HCT116 (cell line): ENCODE measurements around the gene SRPK2. TPM values are rescaled to one million over a fixed set of nuclear protein-coding genes. Genes with fewer than 3 reads are reported as not detected.
"Not testable (repeated sequence)": the region's sequence is repeated elsewhere in the genome, so short reads cannot be mapped to it uniquely, and the experiment has no call there.

Experiments used
- ATAC-seq: fragments of 200-7000 bp; cut with Tn5 transposase; 2 replicates; pipeline ENCODE4 v1.9.1; 2020; ENCODE audit warnings: mild to moderate bottlenecking, moderate library complexity
- BruUV-seq: library from RNA; stranded (reverse); fragments of 400-500 nt; replicated peaks from 2 replicates; lab custom pipeline; 2021; lab: Mats Ljungman, UMichigan
- CTCF ChIA-PET: fragments of 300-600 bp; sonication (Branson Sonifier 250); formaldehyde crosslinking; loops from one replicate; lab custom pipeline; 2021; ENCODE audit warnings: antibody characterized with exemption; lab: Charles Lee
- POLR2A ChIA-PET: fragments of 300-600, 350-600 bp; sonication (Branson Sonifier 250); formaldehyde crosslinking; loops from one replicate; lab custom pipeline; 2021; ENCODE audit warnings: antibody characterized with exemption; lab: Charles Lee
- RAD21 ChIA-PET, 2 experiments: fragments of 300-600 bp; sonication (Branson Sonifier 250); formaldehyde crosslinking; loops; one replicate each; lab custom pipeline; 2023; ENCODE audit warnings: low total read pairs in 2 of 2; ENCODE audit not compliant: uncharacterized antibody in 2 of 2, unreplicated experiment in 2 of 2, low non-redundant PET in 1 of 2; lab: Charles Lee
- DNase-seq: peaks from one replicate; pipeline ENCODE4 v3.0.0-alpha.2; 2010; ENCODE audit warnings: low read depth, low spot score
- H2AFZ ChIP-seq: fragments of 200-600 bp; shearing (Covaris generic), sonication (generic); 2 replicates; pipeline ENCODE4 v1.6.1; 2017; ENCODE audit warnings: low read depth, mixed run types, mixed read lengths, antibody characterized with exemption, low read length; ENCODE audit not compliant: poor library complexity, severe bottlenecking
- H3K27ac ChIP-seq: 2 replicates; pipeline ENCODE4 v1.5.1; 2012; ENCODE audit warnings: low read depth, low read length
- H3K27me3 ChIP-seq: fragments of 200-600 bp; sonication (generic); 2 replicates; pipeline ENCODE4 v1.6.1; 2016; ENCODE audit warnings: mixed run types, low read length, mixed read lengths; ENCODE audit not compliant: insufficient read depth
- H3K36me3 ChIP-seq, 2 experiments: fragments of 200-500 bp in 1 of 2; fragments of 200-600 bp in 1 of 2; sonication (Bioruptor generic) in 1 of 2; sonication (generic) in 1 of 2; 2 replicates each; pipeline versions ENCODE4 v1.5.1 to v1.6.1; 2014 to 2016; ENCODE audit warnings: low read length in 2 of 2, inconsistent platforms in 1 of 2, mixed read lengths in 1 of 2, mixed run types in 1 of 2; ENCODE audit not compliant: insufficient read depth in 2 of 2, control insufficient read depth in 1 of 2
- H3K4me1 ChIP-seq, 2 experiments: fragments of 200-600 bp in 1 of 2; sonication (generic) in 1 of 2; 2 replicates each; pipeline versions ENCODE4 v1.5.1 to v1.6.1; 2012 to 2017; ENCODE audit warnings: low read length in 2 of 2, inconsistent platforms in 1 of 2, mild to moderate bottlenecking in 1 of 2, mixed read lengths in 1 of 2, mixed run types in 1 of 2, moderate library complexity in 1 of 2; ENCODE audit not compliant: insufficient read depth in 2 of 2, control insufficient read depth in 1 of 2
- H3K4me2 ChIP-seq: fragments of 200-600 bp; sonication (generic); 2 replicates; pipeline ENCODE4 v1.6.1; 2017; ENCODE audit warnings: mixed run types, low read length, mixed read lengths
- H3K4me3 ChIP-seq, 2 experiments: fragments of 200-600 bp in 1 of 2; sonication (generic) in 1 of 2; replicated peaks in 1 of 2; 2 replicates each; pipeline ENCODE4 v1.5.1; 2011 to 2016; ENCODE audit warnings: low read length in 2 of 2, control low read depth in 1 of 2, low read depth in 1 of 2, mild to moderate bottlenecking in 1 of 2, mixed read lengths in 1 of 2, mixed run types in 1 of 2
- H3K79me2 ChIP-seq: fragments of 200-600 bp; sonication (generic); 2 replicates; pipeline ENCODE4 v1.6.1; 2017; ENCODE audit warnings: mild to moderate bottlenecking, mixed run types, low read length, moderate library complexity, mixed read lengths; ENCODE audit not compliant: insufficient read depth
- H3K9ac ChIP-seq: fragments of 200-600 bp; sonication (generic); 2 replicates; pipeline ENCODE4 v1.6.1; 2016; ENCODE audit warnings: low read length, mixed read lengths
- H3K9me2 ChIP-seq: fragments of 200-600 bp; sonication (generic), shearing (Covaris generic); 2 replicates; pipeline ENCODE4 v1.6.1; 2017; ENCODE audit warnings: mixed run types, mild to moderate bottlenecking, moderate library complexity; ENCODE audit not compliant: insufficient read depth
- H3K9me3 ChIP-seq, 2 experiments: fragments of 200-500 bp in 1 of 2; fragments of 200-600 bp in 1 of 2; sonication (Bioruptor generic) in 1 of 2; sonication (generic) in 1 of 2; 2 replicates each; pipeline ENCODE4 v1.6.1; 2014 to 2017; ENCODE audit warnings: low read length in 2 of 2, mixed read lengths in 2 of 2, inconsistent platforms in 1 of 2, low read depth in 1 of 2, mild to moderate bottlenecking in 1 of 2, mixed run types in 1 of 2, moderate library complexity in 1 of 2; ENCODE audit not compliant: control insufficient read depth in 1 of 2, insufficient read depth in 1 of 2
- H4K20me1 ChIP-seq: fragments of 200-600 bp; sonication (generic), shearing (Covaris generic); 2 replicates; pipeline ENCODE4 v1.6.1; 2017; ENCODE audit warnings: mixed run types, mild to moderate bottlenecking, moderate library complexity; ENCODE audit not compliant: insufficient read depth
- CBX3 ChIP-seq: IDR thresholded peaks from 2 replicates; pipeline ENCODE4 v1.6.1; 2012; ENCODE audit warnings: low read depth
- POLR2A ChIP-seq: IDR thresholded peaks from 2 replicates; pipeline ENCODE4 v1.7.0; 2011; ENCODE audit warnings: borderline replicate concordance; ENCODE audit not compliant: insufficient read depth, insufficient read length; ENCODE audit errors: extremely low read depth
- SIN3A ChIP-seq: IDR thresholded peaks from 2 replicates; pipeline ENCODE4 v1.6.1; 2012; ENCODE audit warnings: low read depth
- ZNF274 ChIP-seq: fragments of 200-500 bp; sonication (Bioruptor generic); IDR thresholded peaks from 2 replicates; pipeline ENCODE4 v1.6.1; 2014; ENCODE audit warnings: mild to moderate bottlenecking, low read depth, low read length, inconsistent platforms
- intact Hi-C: fragments of 100-400 bp; cut with micrococcal nuclease; formaldehyde crosslinking; loops from 2 replicates; pipeline ENCODE4 v1.10.0; 2022
- total RNA-seq: library from RNA; stranded (reverse); gene quantifications from one replicate; pipeline ENCODE4 v1.2.1, GENCODE V29; 2021; ENCODE audit not compliant: unreplicated experiment
- TF ChIP-seq, protein P1 (sequence below): IDR thresholded peaks from 2 replicates; pipeline ENCODE4 v1.6.1; 2012

The SRPK2 gene
- total RNA-seq, 1 experiment from 2014 or later = 37.4 TPM

DNA sequence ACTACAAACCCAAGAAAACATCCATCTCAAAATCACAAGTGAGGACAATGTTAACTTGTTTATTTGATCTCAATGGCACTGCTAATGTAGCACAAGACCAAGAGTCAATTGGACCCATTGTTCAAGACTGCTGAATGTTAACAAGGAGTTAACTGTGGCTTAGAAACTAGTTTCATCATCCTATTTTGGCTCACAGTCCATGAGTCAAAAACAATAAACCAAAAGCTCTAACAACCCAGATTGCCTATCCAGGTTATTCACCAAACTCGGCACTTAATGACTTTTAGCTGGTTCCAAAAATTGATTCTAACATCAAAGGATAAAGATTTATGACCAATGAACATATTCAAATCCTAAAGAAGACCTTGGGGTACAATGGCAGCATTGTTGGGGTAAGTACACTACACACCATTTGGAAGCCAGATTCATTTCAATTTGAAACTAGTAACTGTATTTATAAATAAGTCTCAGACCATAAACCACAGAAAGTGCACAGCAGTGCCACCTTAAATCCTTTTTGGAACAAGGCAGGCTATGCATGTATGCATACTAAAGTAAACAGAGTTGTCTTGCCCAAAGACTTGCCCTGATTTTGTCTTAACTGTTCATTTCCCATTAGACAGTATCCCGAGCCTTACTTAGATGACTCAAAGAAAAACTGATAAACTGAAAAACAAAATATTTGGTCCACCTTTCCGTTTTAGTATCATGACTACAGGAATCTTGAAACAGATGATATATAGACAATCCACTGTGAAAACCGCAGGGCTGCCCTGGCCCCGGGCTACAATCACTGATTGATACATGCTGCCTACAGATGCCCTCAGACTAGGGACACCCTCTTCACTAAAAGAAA, 84.5 kb downstream of the SRPK2 start (continued):
- TF ChIP-seq ZNF274 (no peak), CBX3 (no peak), SIN3A (0 out of 2 replicates have a peak, but pooled peaks have one; percentile 22)
- TF ChIP-seq, protein P1, sequence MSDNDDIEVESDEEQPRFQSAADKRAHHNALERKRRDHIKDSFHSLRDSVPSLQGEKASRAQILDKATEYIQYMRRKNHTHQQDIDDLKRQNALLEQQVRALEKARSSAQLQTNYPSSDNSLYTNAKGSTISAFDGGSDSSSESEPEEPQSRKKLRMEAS = no peak

DNA sequence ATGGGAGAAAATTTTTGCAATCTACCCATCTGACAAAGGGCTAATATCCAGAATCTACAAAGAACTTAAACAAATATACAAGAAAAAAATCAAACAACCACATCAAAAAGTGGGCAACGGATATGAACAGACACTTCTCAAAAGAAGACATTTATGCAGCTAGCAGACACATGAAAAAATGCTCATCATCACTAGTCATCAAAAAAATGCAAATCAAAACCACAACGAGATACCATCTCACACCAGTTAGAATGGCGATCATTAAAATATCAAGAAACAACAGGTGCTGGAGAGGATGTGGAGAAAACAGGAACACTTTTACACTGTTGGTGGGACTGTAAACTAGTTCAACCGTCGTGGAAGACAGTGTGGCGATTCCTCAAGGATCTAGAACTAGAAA, 88.1 kb downstream of the SRPK2 start:
- H3K9me2 ChIP-seq, POLR2A ChIA-PET, H3K4me3 ChIP-seq, DNase-seq, intact Hi-C loops, H3K9me3 ChIP-seq, H2AFZ ChIP-seq, RAD21 ChIA-PET, BruUV-seq, ATAC-seq, H3K27ac ChIP-seq, CTCF ChIA-PET, H3K27me3 ChIP-seq, H3K4me2 ChIP-seq, H3K36me3 ChIP-seq, H3K9ac ChIP-seq, H4K20me1 ChIP-seq: not testable (repeated sequence)
- Histone ChIP-seq H3K79me2 (peaks cover 31% of the 10 kb centered on the region), H3K4me1 (peaks cover 5 to 12% of the 10 kb centered on the region in 2 experiments; a peak in 2 of 4 replicates)

DNA sequence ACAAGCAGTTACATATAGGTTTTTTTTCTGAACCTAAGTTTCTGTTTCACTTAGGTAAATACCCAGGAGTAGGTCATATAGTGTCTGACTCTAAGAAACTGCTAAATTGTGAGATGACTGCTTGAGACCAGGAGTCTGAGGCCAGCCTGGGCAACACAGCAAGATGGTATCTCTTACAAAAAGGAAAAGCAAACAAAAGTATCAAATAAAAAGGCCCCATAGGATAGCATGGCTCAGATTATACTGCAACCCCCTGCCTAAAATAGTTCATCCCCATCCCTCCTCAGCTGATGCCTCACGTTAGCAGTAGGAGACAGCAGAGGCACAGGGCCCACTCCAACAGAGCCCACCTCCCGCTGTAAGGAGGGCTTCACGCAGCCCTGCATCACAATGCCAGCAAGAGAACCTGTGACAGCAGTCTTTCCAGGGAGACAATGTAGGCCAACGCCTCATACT, 90.3 kb downstream of the SRPK2 start:
- Histone ChIP-seq H3K36me3 (no peaks in the 10 kb centered on the region), H3K9ac (no peak overlapping the region), H3K79me2 (peaks cover 41% of the 10 kb centered on the region)
- ATAC-seq (no peak), DNase-seq (no peak)
- RAD21 ChIA-PET = no interaction called here
- no peak for TF ChIP-seq POLR2A
- TF ChIP-seq, all 23 proteins: peak for 0
- Histone ChIP-seq H3K4me1 (no peaks in the 10 kb centered on the region), H3K4me2 (no peak overlapping the region), H3K9me2 (no peaks in the 10 kb centered on the region), H2AFZ (no peak overlapping the region), H3K27me3 (no peaks in the 10 kb centered on the region), H4K20me1 (0 out of 2 replicates have a peak, but pooled peaks cover 5% of the 10 kb centered on the region), H3K9me3 (no peaks in the 10 kb centered on the region), H3K27ac (no peak overlapping the region), H3K4me3 (no peak overlapping the region)
- ChIA-PET POLR2A (no interaction called here), CTCF (no interaction called here)
- intact Hi-C loops = no loop called here
- BruUV-seq = no TSS peak
